HEK293T (cell line): ENCODE measurements around the gene FAM3C.

Source experiments
- CTCF ChIA-PET: fragments of 350-600 bp; formaldehyde crosslinking; extraction: SDS; loops from one replicate; lab custom pipeline; 2021; ENCODE audit warnings: antibody characterized with exemption, inconsistent platforms; lab: Yijun Ruan, JAX
- POLR2A ChIA-PET: fragments of 350-600 bp; formaldehyde crosslinking; extraction: SDS; loops from one replicate; lab custom pipeline; 2020; ENCODE audit warnings: antibody characterized with exemption, inconsistent platforms; lab: Yijun Ruan, JAX
- DNase-seq: peaks from one replicate; pipeline ENCODE4 v3.0.0; 2012; ENCODE audit warnings: mixed read lengths; ENCODE audit errors: extremely low spot score
- ARNT ChIP-seq: fragments of 450-650 bp; IDR thresholded peaks from 2 replicates; pipeline ENCODE4 v1.6.1; 2017; ENCODE audit warnings: mild to moderate bottlenecking
- BHLHE40 ChIP-seq: fragments of 450-650 bp; IDR thresholded peaks from 2 replicates; pipeline ENCODE4 v1.6.1; 2016; ENCODE audit warnings: mild to moderate bottlenecking, moderate library complexity, borderline replicate concordance
- CTBP1 ChIP-seq: fragments of 450-650 bp; IDR thresholded peaks from 2 replicates; pipeline ENCODE4 v1.6.1; 2016; ENCODE audit warnings: borderline replicate concordance
- ELF4 ChIP-seq: fragments of 450-650 bp; IDR thresholded peaks from 2 replicates; pipeline ENCODE4 v1.6.1; 2017; ENCODE audit warnings: antibody characterized with exemption
- FOXA1 ChIP-seq: fragments of 450-650 bp; IDR thresholded peaks from 2 replicates; pipeline ENCODE4 v1.6.1; 2016; ENCODE audit warnings: mild to moderate bottlenecking
- FOXK2 ChIP-seq: fragments of 450-650 bp; IDR thresholded peaks from 2 replicates; pipeline ENCODE4 v1.6.1; 2016; ENCODE audit warnings: mild to moderate bottlenecking
- FOXM1 ChIP-seq: fragments of 450-650 bp; IDR thresholded peaks from 2 replicates; pipeline ENCODE4 v1.6.1; 2017; ENCODE audit warnings: mild to moderate bottlenecking, borderline replicate concordance
- HDGF ChIP-seq: fragments of 450-650 bp; IDR thresholded peaks from 2 replicates; pipeline ENCODE4 v1.6.1; 2017; ENCODE audit warnings: antibody characterized with exemption, borderline replicate concordance
- L3MBTL2 ChIP-seq: fragments of 450-650 bp; conservative IDR thresholded peaks from 2 replicates; pipeline ENCODE4 v1.6.1; 2016; ENCODE audit warnings: mild to moderate bottlenecking
- LEF1 ChIP-seq: fragments of 450-650 bp; IDR thresholded peaks from 2 replicates; pipeline ENCODE4 v1.6.1; 2017; ENCODE audit warnings: mild to moderate bottlenecking, borderline replicate concordance
- NFRKB ChIP-seq: fragments of 450-650 bp; IDR thresholded peaks from 2 replicates; pipeline ENCODE4 v1.6.1; 2016; ENCODE audit warnings: mild to moderate bottlenecking, moderate library complexity
- PKNOX1 ChIP-seq: fragments of 450-650 bp; IDR thresholded peaks from 2 replicates; pipeline ENCODE4 v1.6.1; 2016
- SP1 ChIP-seq: fragments of 450-650 bp; IDR thresholded peaks from 2 replicates; pipeline ENCODE4 v1.6.1; 2017
- SUZ12 ChIP-seq: fragments of 450-650 bp; IDR thresholded peaks from 2 replicates; pipeline ENCODE4 v1.6.1; 2016; ENCODE audit warnings: mild to moderate bottlenecking
- TARDBP ChIP-seq: fragments of 450-650 bp; IDR thresholded peaks from 2 replicates; pipeline ENCODE4 v1.6.1; 2016
- ZNF384 ChIP-seq: fragments of 450-650 bp; IDR thresholded peaks from 2 replicates; pipeline ENCODE4 v1.6.1; 2016

The FAM3C gene

GRCh38 chr7:121397822-121398221, 1.7 kb upstream of the FAM3C start:
- TF ChIP-seq HDGF (no peak), FOXM1 (no peak), L3MBTL2 (no peak), ZNF384 (no peak), FOXK2 (no peak), LEF1 (no peak), ARNT (no peak), ELF4 (no peak), SUZ12 (no peak)
- CTCF ChIA-PET = interaction anchor here (0.8 to 1.1 kb wide), 2 partner anchors 94 to 373 kb away, joined by 3 to 4 read pairs; no protein-coding TSS in a partner anchor
- POLR2A ChIA-PET = interaction anchor here (0.9 kb wide), 1 partner anchor 30 kb away, joined by 3 read pairs; no protein-coding TSS in a partner anchor
- DNase-seq = no peak

GRCh38 chr7:121397361-121397760, 1.3 kb upstream of the FAM3C start:
- TF ChIP-seq NFRKB = no peak
- TF ChIP-seq ARNT = no peak
- no peak for TF ChIP-seq TARDBP
- no peak for TF ChIP-seq L3MBTL2
- no peak for TF ChIP-seq SP1
- no peak for TF ChIP-seq PKNOX1
- TF ChIP-seq CTBP1 = no peak
- TF ChIP-seq SUZ12 = no peak
- TF ChIP-seq ELF4 = no peak
- no peak for TF ChIP-seq LEF1
- no peak for TF ChIP-seq BHLHE40
- no peak for TF ChIP-seq FOXM1
- no peak for TF ChIP-seq FOXA1
- no peak for TF ChIP-seq HDGF
- TF ChIP-seq FOXK2 = no peak
- TF ChIP-seq ZNF384 = no peak
- POLR2A ChIA-PET = interaction anchor here (0.9 to 1.2 kb wide), 2 partner anchors 30 to 31 kb away, joined by 3 read pairs; no protein-coding TSS in a partner anchor
- CTCF ChIA-PET = interaction anchor here (1.1 kb wide), 1 partner anchor 94 kb away, joined by 3 read pairs; no protein-coding TSS in a partner anchor
- no peak for DNase-seq

- ChIA-PET POLR2A (interaction anchor here (1.0 to 2.2 kb wide), 4 partner anchors 10 to 43 kb away, joined by 3 to 8 read pairs (median 4); no protein-coding TSS in a partner anchor), CTCF (interaction anchor here (0.5 to 2.0 kb wide), 11 partner anchors 8 to 142 kb away, joined by 3 to 10 read pairs (median 3); no protein-coding TSS in a partner anchor)
- TF ChIP-seq FOXM1 (no peak), SP1 (no peak), SUZ12 (no peak), FOXK2 (no peak), NFRKB (no peak), ZNF384 (peak; percentile 52; the same call in 1 of the 2 replicates), CTBP1 (peak; percentile 84), TARDBP (no peak), ELF4 (no peak), FOXA1 (no peak), L3MBTL2 (no peak), BHLHE40 (no peak), PKNOX1 (peak; percentile 84), ARNT (no peak), LEF1 (0 out of 2 replicates have a peak, but pooled peaks have one; percentile 47)
- peak; percentile 45 for DNase-seq
Measured at GRCh38 chr7:121395494-121395960, 581 bp downstream of the FAM3C start.

- ChIA-PET POLR2A (interaction anchor here (2.2 kb wide), 1 partner anchor 43 kb away, joined by 8 read pairs; no protein-coding TSS in a partner anchor), CTCF (interaction anchor here (2.0 kb wide), 1 partner anchor 28 kb away, joined by 10 read pairs; no protein-coding TSS in a partner anchor)
- TF ChIP-seq LEF1 (no peak), BHLHE40 (no peak), TARDBP (no peak), L3MBTL2 (no peak), SP1 (no peak), FOXK2 (no peak), ARNT (no peak), HDGF (no peak), FOXM1 (no peak), PKNOX1 (no peak), SUZ12 (no peak), FOXA1 (no peak), ELF4 (no peak), NFRKB (no peak), CTBP1 (no peak), ZNF384 (no peak)
- no peak for DNase-seq
Measured at GRCh38 chr7:121394709-121395140, 1.4 kb downstream of the FAM3C start.

- DNase-seq = no peak
- TF ChIP-seq BHLHE40 = no peak
- no peak for TF ChIP-seq TARDBP
- no peak for TF ChIP-seq NFRKB
- no peak for TF ChIP-seq CTBP1
- TF ChIP-seq FOXM1 = no peak
- no peak for TF ChIP-seq ARNT
- TF ChIP-seq ELF4 = no peak
- TF ChIP-seq FOXK2 = no peak
- TF ChIP-seq LEF1 = no peak
- no peak for TF ChIP-seq FOXA1
- no peak for TF ChIP-seq PKNOX1
- no peak for TF ChIP-seq ZNF384
- no peak for TF ChIP-seq SP1
- no peak for TF ChIP-seq L3MBTL2
- TF ChIP-seq SUZ12 = no peak
- no peak for TF ChIP-seq HDGF
- ChIA-PET POLR2A (no interaction called here), CTCF (no interaction called here)
Measured at GRCh38 chr7:121393005-121393366, 3.1 kb downstream of the FAM3C start.
